NOMO-1 (cell line): ENCODE measurements around the gene MATN1.
A peak's percentile ranks its signal among the peaks of the same experiment; 100 is the strongest.

Experiments
- DNase-seq, 2 experiments: peaks; one replicate each; lab custom pipeline; 2025; ENCODE audit not compliant: unreplicated experiment in 2 of 2; lab: John Stamatoyannopoulos, UW

The MATN1 gene

DNA sequence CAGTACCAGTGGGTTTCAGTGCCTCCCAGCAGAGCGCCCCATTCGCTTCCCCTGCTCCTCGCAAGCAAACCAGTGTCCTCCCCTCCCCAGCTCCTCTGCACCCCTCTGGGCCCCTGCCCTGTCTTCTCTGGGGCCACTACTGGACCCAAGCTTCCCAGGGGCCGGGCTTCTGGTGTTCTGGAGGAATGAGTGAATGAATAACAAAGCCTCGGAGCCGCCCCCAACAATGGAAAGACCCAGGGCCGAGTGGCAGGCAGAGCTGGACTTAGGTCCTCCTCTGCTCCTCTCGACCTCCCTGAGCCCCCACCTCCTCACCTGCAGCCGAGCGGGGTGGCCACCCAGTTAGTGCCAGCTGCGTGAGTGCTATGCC, 37.6 kb downstream of the MATN1 start:
- no peak for DNase-seq

DNA sequence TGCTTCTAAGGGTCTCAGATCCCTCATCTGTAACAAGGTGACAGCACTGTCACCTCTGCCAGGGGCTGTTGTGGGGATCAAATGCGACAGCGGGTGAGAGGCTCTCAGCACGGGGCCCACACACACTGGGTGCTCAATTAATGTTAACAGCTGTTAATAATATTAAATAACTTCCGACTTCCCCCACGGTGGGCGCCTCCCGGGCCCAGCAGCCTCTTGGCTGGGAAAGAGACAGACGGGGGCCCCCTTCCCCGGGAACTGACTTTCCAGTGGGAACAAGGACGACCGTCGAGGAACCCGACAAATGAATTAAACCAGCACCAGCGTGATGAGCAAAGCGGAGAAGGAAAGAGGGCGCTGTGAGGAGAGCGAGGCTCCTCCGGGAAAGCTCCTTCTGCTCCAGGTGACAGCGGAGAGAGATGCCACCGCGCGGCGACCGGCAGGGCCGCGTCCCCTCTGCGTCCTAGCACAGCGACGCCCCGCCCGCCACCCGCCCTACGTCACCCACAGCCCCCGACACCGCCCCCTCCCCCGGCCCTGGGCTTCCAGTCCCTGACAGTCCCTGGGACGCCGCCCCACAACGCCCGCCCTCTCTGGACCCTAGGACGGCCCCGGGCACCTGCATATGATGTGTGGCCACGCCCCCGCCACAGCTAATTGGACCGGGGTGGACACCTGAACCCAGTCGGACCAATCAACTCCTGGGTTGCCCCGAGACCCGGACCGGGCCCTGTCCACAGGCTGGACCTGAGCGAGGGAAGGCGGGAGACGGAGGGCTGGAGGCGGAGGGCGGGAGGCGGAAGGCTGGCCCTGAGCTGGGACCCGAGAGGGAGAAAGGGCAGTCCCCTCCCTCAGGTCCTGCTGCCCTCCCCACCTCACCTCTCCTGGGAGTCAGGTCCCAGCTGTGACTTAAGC, 38.2 kb downstream of the MATN1 start:
- DNase-seq: no peak

- no peak for DNase-seq
Measured at GRCh38 chr1:30684259-30684658, 39.1 kb downstream of the MATN1 start.

DNA sequence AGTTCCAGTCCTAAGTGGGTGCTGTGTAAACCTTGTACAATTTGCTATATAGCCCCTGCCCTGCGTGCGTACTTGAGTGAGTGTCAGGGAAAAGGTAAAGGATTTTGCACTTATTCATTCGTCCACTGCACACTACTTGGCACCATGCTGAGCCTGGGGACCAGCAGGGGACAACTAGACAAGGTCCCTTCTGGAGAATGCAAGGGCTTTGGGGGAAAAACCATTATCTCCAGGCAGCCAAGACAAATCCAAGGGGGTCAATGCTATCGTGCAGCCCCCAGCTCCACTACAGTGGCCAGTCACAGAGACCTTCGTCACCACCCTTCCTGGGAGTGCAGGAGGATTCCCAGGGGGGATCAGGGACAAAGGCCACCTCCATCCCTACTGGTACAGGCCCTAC, 39.7 kb downstream of the MATN1 start:
- no peak for DNase-seq

- no peak for DNase-seq
Measured at GRCh38 chr1:30682396-30683275, 40.7 kb downstream of the MATN1 start.

GRCh38 chr1:30681782-30682181, 41.6 kb downstream of the MATN1 start:
- DNase-seq: no peak

GRCh38 chr1:30680879-30681278, 42.5 kb downstream of the MATN1 start:
- no peak for DNase-seq

GRCh38 chr1:30680429-30680828, 43.0 kb downstream of the MATN1 start:
- DNase-seq: no peak

- no peak for DNase-seq
Measured at GRCh38 chr1:30679976-30680305, 43.4 kb downstream of the MATN1 start.

- DNase-seq: no peak
Measured at GRCh38 chr1:30679201-30679975, 44.0 kb downstream of the MATN1 start.

DNA sequence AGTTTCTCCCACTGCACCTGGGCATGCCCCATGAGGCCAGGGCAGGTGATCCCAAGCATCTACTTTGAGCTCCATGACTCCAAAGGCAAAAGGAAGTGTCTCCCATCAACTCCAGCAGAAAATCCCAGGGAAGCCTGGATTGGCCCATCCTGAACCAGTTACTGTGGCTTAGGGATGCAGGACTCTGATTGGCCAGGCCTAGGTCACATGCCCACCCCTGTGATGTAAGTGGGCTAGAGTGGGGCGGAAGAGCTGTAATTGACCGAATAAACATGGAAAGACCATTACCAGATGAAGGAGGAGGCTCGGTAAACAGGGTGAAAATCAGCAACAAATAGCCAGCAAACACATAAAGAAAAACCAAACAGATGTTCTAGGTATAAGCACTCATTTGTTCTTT, 45.2 kb downstream of the MATN1 start:
- DNase-seq: no peak

GRCh38 chr1:30677471-30677870, 45.9 kb downstream of the MATN1 start:
- no peak for DNase-seq

DNA sequence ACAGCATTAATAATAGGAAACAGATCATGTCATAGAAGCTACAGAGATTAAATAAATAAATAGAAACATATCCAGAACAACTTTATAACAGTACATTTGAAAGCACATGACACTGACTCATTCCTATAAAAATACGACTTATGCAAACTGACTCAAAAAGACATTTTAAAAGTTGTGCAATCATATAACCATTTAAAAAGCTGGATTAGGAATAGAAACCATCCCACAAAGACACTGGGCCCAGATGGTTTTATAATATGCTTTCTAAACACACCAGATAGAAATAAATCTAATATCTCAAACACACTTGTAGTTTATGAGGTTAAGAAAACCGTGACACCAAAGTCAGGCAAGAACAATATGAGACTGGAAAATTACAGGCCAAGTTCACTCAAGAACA, 47.6 kb downstream of the MATN1 start:
- peak in 1 of 2 experiments; percentile 16 for DNase-seq

DNA sequence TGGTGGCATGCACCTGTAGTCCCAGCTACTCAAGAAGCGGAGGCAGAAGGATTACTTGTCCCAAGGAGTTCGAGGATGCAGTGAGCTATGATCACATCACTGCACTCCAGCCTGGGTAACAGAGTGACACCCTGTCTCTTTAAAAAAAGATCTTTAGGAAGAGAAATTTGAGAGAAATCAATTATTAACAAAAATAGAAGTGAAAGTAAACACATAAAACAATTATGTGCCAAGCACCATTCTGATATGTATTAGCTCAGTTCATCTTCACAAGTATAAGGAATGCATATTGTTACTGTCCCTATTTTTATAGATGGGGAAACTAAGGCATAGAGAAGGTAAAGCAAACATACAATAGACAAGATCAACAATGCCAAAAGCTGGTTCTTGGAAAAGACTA, 48.1 kb downstream of the MATN1 start:
- DNase-seq: no peak

DNA sequence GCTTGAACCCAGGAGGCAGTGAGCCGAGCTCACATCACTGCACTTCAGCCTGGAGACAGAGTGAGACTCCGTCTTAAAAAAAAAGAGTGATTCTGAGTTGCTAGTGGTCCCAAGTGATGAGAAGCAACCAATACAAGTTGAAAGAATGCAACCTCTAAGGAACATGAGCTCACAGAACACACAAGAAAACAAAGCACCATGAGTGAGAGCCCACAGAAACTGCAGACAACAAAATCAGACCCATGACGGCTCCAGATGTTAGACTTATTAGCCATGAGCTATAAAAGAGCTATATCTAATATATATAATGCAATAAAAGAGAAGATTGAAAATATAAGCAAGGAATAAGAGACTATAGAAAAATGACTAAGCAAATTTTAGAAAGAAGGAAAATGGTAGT, 50.0 kb downstream of the MATN1 start:
- no peak for DNase-seq

GRCh38 chr1:30672661-30673060, 50.7 kb downstream of the MATN1 start:
- DNase-seq: no peak

- DNase-seq: no peak
Measured at GRCh38 chr1:30670240-30671060, 52.9 kb downstream of the MATN1 start.

- DNase-seq: no peak
Measured at GRCh38 chr1:30668546-30669327, 54.6 kb downstream of the MATN1 start.

GRCh38 chr1:30668024-30668423, 55.4 kb downstream of the MATN1 start:
- DNase-seq: no peak
